Lower leg skin (tissue), 4 donors: ENCODE measurements around the gene MRPL43. TPM values are rescaled to one million over a fixed set of nuclear protein-coding genes. Genes with fewer than 3 reads are reported as not detected.

Experiments used
- DNase-seq, 2 donors: peaks; one replicate each; pipeline ENCODE4 v3.0.0-alpha.2; 2019; ENCODE audit warnings: low spot score in 2 of 2
- H3K4me3 ChIP-seq: fragments of 200-600 bp; sonication (generic); 2 replicates; pipeline ENCODE4 v1.5.1; 2017; ENCODE audit warnings: mild to moderate bottlenecking, low read depth; ENCODE audit not compliant: poor library complexity, severe bottlenecking
- POLR2A ChIP-seq, 2 donors: fragments of 450-650 bp; IDR thresholded peaks; one replicate each; pipeline ENCODE4 v1.6.1; 2016 to 2017; ENCODE audit warnings: antibody characterized with exemption in 2 of 2, mild to moderate bottlenecking in 1 of 2, moderate library complexity in 1 of 2
- WGBS, 2 donors: methylation state at CpG; one replicate each; pipeline ENCODE4 v1.1.5; 2018; 5-methylcytosine and 5-hydroxymethylcytosine counted together
- intact Hi-C: fragments of 100-400 bp; cut with DNase I; formaldehyde crosslinking; loops from one replicate; pipeline ENCODE4 v1.15.0; 2023; ENCODE audit warnings: low total_unique reads
- total RNA-seq, 4 donors: library from RNA; depleted of rRNA; stranded (reverse); fragments of >200 nt; gene quantifications; one replicate each; pipeline ENCODE4 v1.1.0, GENCODE V29; 2016
- TF ChIP-seq, protein P1 (sequence below), 3 donors: fragments of 450-650 bp; IDR thresholded peaks; one replicate each; pipeline ENCODE4 v1.5.1; 2016; ENCODE audit warnings: antibody characterized with exemption in 3 of 3, mild to moderate bottlenecking in 3 of 3, moderate library complexity in 2 of 3

The MRPL43 gene
- total RNA-seq, 4 donors from 2014 or later = 82.2 to 132 (median 100) TPM

- TF ChIP-seq POLR2A (IDR thresholded peaks at IDR 0.05) = no peak
- TF ChIP-seq, protein P1, sequence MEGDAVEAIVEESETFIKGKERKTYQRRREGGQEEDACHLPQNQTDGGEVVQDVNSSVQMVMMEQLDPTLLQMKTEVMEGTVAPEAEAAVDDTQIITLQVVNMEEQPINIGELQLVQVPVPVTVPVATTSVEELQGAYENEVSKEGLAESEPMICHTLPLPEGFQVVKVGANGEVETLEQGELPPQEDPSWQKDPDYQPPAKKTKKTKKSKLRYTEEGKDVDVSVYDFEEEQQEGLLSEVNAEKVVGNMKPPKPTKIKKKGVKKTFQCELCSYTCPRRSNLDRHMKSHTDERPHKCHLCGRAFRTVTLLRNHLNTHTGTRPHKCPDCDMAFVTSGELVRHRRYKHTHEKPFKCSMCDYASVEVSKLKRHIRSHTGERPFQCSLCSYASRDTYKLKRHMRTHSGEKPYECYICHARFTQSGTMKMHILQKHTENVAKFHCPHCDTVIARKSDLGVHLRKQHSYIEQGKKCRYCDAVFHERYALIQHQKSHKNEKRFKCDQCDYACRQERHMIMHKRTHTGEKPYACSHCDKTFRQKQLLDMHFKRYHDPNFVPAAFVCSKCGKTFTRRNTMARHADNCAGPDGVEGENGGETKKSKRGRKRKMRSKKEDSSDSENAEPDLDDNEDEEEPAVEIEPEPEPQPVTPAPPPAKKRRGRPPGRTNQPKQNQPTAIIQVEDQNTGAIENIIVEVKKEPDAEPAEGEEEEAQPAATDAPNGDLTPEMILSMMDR (IDR thresholded peaks at IDR 0.05) = no peak
- DNase-seq = no peak
- H3K4me3 ChIP-seq = no peak overlapping the region
- WGBS, 2 donors = 93 to 94% methylated on average over 4 of the region's 4 CpGs
- intact Hi-C loops = no loop called here
These were observed 18.7 kb upstream of the MRPL43 start for GRCh38 chr10:101005869-101006567.

GRCh38 chr10:101005361-101005760 lies 18.1 kb upstream of the MRPL43 start:
- WGBS, 2 donors = 80 to 84% methylated on average over 23 of the region's 23 CpGs
- no peak overlapping the region for H3K4me3 ChIP-seq
- intact Hi-C loops = no loop called here
- no peak for DNase-seq
- TF ChIP-seq POLR2A (IDR thresholded peaks at IDR 0.05) = no peak
- TF ChIP-seq, protein P1 (IDR thresholded peaks at IDR 0.05) = no peak

DNA sequence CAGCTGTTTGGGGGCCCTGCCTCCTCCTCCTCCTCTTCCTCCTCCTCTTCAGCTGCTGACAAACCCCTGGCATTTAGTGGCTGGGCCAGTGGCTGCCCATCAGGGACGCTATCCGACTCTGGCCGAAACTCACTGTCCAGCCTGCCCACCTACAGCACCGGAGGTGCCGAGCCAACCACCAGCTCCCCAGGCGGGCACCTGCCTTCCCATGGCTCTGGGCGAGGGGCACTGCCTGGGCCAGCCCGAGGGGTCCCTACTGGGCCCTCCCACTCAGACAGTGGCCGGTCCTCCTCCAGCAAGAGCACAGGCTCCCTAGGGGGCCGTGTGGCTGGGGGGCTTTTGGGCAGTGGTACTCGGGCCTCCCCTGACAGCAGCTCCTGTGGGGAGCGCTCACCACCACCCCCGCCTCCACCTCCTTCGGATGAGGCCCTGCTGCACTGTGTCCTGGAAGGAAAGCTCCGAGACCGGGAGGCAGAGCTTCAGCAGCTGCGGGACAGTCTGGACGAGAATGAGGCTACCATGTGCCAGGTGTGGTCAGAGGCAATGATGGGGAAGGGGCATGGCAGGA lies 16.4 kb upstream of the MRPL43 start:
- intact Hi-C loops = no loop called here
- H3K4me3 ChIP-seq = no peak overlapping the region
- TF ChIP-seq, protein P1 (IDR thresholded peaks at IDR 0.05) = no peak
- TF ChIP-seq POLR2A (IDR thresholded peaks at IDR 0.05) = no peak
- WGBS, 2 donors = 92 to 93% methylated on average over 11 to 18 of the region's 18 CpGs
- no peak for DNase-seq

- TF ChIP-seq, protein P1 (IDR thresholded peaks at IDR 0.05) = no peak
- no peak for TF ChIP-seq POLR2A (IDR thresholded peaks at IDR 0.05)
- WGBS, 2 donors = 91 to 92% methylated on average over 8 of the region's 11 CpGs
- intact Hi-C loops = no loop called here
- no peak overlapping the region for H3K4me3 ChIP-seq
- DNase-seq = no peak
These were observed 15.2 kb upstream of the MRPL43 start for GRCh38 chr10:101002456-101002855.

DNA sequence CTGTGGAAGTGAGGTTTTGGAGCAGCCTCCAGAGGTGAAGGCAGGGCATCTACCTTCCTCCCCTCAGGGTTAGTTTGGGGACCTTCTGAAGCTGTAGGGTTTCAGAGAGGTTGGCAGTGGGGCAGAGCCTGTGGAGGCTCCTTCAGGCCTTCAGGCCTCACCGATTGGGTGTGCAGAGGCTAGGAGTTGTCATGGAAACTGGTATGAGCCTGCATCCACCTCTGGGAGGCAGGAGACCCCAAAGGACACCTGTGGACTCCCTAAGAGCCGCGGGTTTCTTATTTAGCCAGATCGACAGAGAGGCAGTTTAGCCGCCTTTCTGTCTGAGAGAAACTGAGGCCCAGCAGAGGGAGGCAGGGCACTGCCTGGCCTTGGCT lies 14.3 kb upstream of the MRPL43 start:
- no peak overlapping the region for H3K4me3 ChIP-seq
- no peak for DNase-seq
- intact Hi-C loops = no loop called here
- TF ChIP-seq, protein P1 (IDR thresholded peaks at IDR 0.05) = no peak
- no peak for TF ChIP-seq POLR2A (IDR thresholded peaks at IDR 0.05)
- WGBS, 2 donors = 54 to 56% methylated on average over 5 of the region's 5 CpGs
